ENCODE measurements around the gene GBF1.
"Not testable (repeated sequence)": the region's sequence is repeated elsewhere in the genome, so short reads cannot be mapped to it uniquely, and the experiment has no call there.

GBF1 gene

GRCh38 chr10:102267748-102268147 is 22.4 kb downstream of the GBF1 start:
- no peak for DNase-seq (ENCODE audit: low spot score)

GRCh38 chr10:102268375-102268888 is 23.1 kb downstream of the GBF1 start:
- DNase-seq (ENCODE audit: low spot score): no peak

- no peak for DNase-seq (ENCODE audit: low spot score)
Observed at GRCh38 chr10:102269017-102269416, 23.7 kb downstream of the GBF1 start.

- DNase-seq (ENCODE audit: low spot score): no peak
Observed at GRCh38 chr10:102274062-102274461, 28.7 kb downstream of the GBF1 start.

- no peak for DNase-seq (ENCODE audit: low spot score)
Observed at GRCh38 chr10:102275343-102275742, 30.0 kb downstream of the GBF1 start.

- no peak for DNase-seq (ENCODE audit: low spot score)
Observed at GRCh38 chr10:102279104-102279503, 33.8 kb downstream of the GBF1 start.

- no peak for DNase-seq (ENCODE audit: low spot score)
Observed at GRCh38 chr10:102280397-102281101, 35.2 kb downstream of the GBF1 start.

- DNase-seq (ENCODE audit: low spot score): no peak
Observed at GRCh38 chr10:102281102-102281487, 35.8 kb downstream of the GBF1 start.

GRCh38 chr10:102283488-102283887 is 38.2 kb downstream of the GBF1 start:
- no peak for DNase-seq (ENCODE audit: low spot score)

- DNase-seq (ENCODE audit: low spot score): no peak
Observed at GRCh38 chr10:102283890-102284289, 38.6 kb downstream of the GBF1 start.

- DNase-seq (ENCODE audit: low spot score): no peak
Observed at GRCh38 chr10:102284531-102284930, 39.2 kb downstream of the GBF1 start.

- no peak for DNase-seq (ENCODE audit: low spot score)
Observed at GRCh38 chr10:102285133-102285532, 39.8 kb downstream of the GBF1 start.

- no peak for DNase-seq (ENCODE audit: low spot score)
Observed at GRCh38 chr10:102286216-102286615, 40.9 kb downstream of the GBF1 start.

GRCh38 chr10:102287538-102287937 is 42.2 kb downstream of the GBF1 start:
- no peak for DNase-seq (ENCODE audit: low spot score)

GRCh38 chr10:102287991-102288390 is 42.7 kb downstream of the GBF1 start:
- no peak for DNase-seq (ENCODE audit: low spot score)

- DNase-seq (ENCODE audit: low spot score): no peak
Observed at GRCh38 chr10:102289356-102289755, 44.0 kb downstream of the GBF1 start.

- no peak for DNase-seq (ENCODE audit: low spot score)
Observed at GRCh38 chr10:102289840-102290239, 44.5 kb downstream of the GBF1 start.

GRCh38 chr10:102291221-102291905 is 46.0 kb downstream of the GBF1 start:
- no peak for DNase-seq (ENCODE audit: low spot score)

- no peak for DNase-seq (ENCODE audit: low spot score)
Observed at GRCh38 chr10:102297101-102297500, 51.8 kb downstream of the GBF1 start.

GRCh38 chr10:102298899-102299298 is 53.6 kb downstream of the GBF1 start:
- no peak for DNase-seq (ENCODE audit: low spot score)

- DNase-seq (ENCODE audit: low spot score): no peak
Observed at GRCh38 chr10:102299873-102300272, 54.5 kb downstream of the GBF1 start.

GRCh38 chr10:102300278-102300843 is 55.0 kb downstream of the GBF1 start:
- no peak for DNase-seq (ENCODE audit: low spot score)

GRCh38 chr10:102300912-102301311 is 55.6 kb downstream of the GBF1 start:
- DNase-seq (ENCODE audit: low spot score): not testable (repeated sequence)

Measured in SW480 (cell line).